ENCODE measurements around the gene CRYL1.

Gene CRYL1, protein sequence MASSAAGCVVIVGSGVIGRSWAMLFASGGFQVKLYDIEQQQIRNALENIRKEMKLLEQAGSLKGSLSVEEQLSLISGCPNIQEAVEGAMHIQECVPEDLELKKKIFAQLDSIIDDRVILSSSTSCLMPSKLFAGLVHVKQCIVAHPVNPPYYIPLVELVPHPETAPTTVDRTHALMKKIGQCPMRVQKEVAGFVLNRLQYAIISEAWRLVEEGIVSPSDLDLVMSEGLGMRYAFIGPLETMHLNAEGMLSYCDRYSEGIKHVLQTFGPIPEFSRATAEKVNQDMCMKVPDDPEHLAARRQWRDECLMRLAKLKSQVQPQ

DNA sequence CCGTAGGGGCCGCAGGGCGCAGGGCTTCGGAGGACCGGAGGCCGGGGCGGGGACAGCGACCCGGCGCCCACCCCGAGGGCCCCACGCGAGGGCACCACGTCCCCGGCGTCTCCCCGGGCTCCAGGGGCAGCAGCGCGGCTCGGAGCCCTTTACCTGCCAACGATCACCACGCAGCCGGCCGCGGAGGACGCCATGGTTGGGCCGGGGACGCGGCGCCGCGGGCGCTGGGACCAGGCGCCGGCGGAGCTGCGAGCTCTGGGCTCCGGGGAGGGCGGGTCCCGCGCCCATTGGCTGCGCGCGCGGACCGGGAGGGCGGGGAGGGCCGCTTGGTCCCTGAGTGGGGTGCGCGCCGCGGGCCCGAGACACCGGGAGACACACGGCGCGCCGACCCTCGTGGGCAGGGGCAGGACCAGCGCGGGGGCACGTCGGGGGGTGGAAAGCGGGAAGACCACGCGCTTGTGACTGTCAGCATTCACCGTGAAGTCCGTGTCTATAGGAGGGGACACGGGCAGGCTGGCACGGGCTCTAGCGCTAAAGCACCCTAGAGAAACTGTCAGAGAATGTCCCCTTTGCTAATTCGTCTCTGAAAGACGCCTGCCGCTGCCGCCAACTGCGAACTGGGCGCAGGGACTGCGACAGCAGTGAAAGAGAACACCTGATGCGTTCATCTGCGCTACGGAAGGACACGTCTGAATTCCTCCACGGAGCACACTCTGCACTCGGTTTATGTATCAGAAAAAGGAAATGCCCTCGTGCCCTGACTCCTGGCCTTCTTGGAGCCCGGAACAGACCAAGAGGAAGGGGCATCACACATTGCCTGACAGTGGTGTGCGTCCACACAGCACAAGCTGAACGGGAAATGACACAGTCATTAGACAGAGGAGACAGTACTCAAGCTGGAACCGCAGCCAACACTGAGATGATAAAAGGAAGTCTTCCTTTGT is at the start of gene CRYL1:
TSS of gene CRYL1 (minus strand) at position 257 of the 944 bp plus-strand sequence. CDS start at position 194, 63 bp downstream.
- in situ Hi-C loops (cut with HindIII; ENCODE audit: low sequenced_read_pairs), result no loop called here

GRCh38 chr13:20573636-20574035 is 48.0 kb upstream of the CRYL1 start:
- in situ Hi-C loops (cut with HindIII; ENCODE audit: low sequenced_read_pairs), result no loop called here

DNA sequence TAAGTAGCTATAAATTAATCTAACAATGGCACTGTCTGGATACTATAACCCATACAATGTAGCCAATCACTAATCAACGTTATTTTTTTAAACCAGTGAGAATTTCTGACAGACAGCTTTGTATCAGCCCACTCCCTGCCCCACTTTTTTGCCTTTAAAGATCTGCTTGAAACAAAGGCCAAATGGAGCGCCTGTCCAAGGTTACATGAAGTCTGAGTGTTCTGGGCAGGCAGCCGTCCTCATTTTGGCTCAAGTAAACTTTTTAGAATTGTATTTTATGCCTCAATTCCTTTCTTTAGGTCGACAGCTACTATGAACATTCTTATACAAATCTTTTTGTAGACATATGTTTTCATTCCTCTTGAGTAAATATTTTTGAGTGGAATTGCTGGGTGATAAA is 47.5 kb upstream of the CRYL1 start:
- in situ Hi-C loops (cut with HindIII; ENCODE audit: low sequenced_read_pairs), result no loop called here

- in situ Hi-C loops (cut with HindIII; ENCODE audit: low sequenced_read_pairs), result no loop called here
Observed at GRCh38 chr13:20571676-20572075, 46.0 kb upstream of the CRYL1 start.

- in situ Hi-C loops (cut with HindIII; ENCODE audit: low sequenced_read_pairs), result no loop called here
Observed at GRCh38 chr13:20570517-20570916, 44.9 kb upstream of the CRYL1 start.

DNA sequence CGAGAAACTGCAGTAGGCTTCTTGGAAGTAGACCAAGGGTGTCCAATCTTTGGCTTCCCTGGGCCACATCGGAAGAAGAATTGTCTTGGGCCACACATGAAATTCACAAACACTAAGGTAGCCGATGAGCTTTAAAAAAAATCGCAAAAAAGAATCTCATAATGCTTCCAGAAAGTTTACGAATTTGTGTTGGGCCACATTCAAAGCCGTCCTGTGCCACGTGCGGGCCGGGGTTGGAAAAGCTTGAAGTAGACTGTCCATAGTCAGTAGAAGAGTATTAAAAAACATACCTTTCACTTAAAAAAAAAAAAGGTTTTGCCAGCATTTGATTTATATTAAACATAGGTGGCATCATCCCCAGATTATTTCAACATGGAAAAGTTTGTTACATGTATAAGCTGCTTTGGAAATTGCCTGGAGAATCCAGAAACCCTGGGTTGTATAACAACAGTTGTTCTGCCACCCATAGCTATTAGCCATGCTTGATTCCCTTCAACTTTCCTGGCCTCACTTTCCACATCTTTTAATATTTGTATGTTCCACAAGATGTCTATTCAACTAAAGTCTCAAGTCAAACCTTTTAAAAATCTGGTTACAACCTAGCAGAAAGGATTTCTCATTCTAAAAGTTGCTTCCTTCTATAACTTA is 42.3 kb upstream of the CRYL1 start:
- in situ Hi-C loops (cut with HindIII; ENCODE audit: low sequenced_read_pairs), result no loop called here

DNA sequence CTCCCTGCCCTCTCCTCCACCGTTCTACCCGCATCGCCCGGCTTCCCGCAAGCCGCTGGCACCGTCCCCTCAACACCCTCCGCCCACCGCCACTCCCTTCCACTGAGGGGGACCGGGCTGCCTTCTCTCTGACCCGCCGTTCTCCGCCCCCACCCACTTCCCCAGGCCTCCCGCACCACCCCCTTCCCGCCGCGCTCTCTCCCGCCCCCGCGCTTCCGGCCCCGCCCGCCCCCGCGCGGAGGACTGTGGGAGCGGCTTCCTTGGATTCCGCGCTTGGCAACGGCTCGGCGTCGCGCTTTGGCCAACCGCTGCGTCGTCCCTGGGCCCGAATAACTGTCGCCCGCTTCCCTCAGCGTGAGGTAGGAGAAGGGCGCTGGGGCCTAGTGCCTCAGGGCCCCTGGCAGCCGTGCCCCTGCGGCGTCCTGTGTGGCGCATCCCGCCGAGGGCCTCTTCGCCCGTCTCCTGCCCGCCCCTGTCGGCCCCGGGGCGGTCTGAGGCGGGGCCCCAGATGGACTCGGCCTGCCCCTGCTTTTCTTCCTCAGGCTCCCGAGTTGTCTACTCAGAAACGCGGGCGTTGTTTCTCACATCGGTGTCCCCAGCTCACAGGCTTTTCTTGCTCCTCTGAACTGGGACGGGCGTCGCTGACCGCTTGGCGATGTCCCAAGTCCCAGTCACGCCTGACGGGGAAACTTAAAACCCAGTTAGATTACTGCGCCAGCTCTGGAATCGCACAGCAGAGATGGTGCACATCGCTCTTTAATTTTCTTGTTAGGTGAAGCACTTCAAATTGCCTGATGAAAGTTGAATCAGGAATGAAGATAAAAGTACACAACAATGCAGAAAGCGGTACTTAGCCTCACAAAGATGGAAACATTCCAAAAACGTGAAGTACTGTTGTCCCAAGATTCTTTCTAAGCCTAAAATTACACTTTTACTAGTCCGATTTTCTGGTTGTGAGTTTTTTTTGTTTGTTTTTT is 41.5 kb upstream of the CRYL1 start, which contains the start of gene IFT88:
TSS of gene IFT88 (plus strand) at position 260 of the 977 bp plus-strand sequence. CDS start 7,229 bp downstream, outside the sequence.
- in situ Hi-C loops (cut with HindIII; ENCODE audit: low sequenced_read_pairs), result no loop called here

GRCh38 chr13:20566468-20566897 is 40.8 kb upstream of the CRYL1 start:
- in situ Hi-C loops (cut with HindIII; ENCODE audit: low sequenced_read_pairs), result no loop called here

GRCh38 chr13:20565115-20565736 is 39.6 kb upstream of the CRYL1 start:
- in situ Hi-C loops (cut with HindIII; ENCODE audit: low sequenced_read_pairs), result no loop called here

DNA sequence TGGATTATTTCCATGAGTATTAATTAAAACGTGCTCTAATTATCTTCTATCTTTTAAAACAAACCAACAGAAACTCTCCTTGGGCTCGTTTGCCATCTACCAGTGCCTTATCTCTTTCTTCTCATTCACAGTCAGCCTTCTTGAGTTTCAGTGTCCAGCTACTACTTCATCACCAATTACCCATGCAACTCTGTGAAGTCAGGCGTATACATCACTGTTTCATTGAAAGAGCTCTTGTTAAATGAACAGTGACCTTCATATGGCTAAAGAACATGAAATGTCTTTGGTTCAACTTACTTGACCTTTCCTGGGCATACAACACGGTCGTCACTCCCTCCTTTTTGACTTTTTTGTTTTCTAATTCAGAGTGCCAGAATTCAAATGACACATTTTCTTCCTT is 36.1 kb upstream of the CRYL1 start:
- in situ Hi-C loops (cut with HindIII; ENCODE audit: low sequenced_read_pairs), result no loop called here

DNA sequence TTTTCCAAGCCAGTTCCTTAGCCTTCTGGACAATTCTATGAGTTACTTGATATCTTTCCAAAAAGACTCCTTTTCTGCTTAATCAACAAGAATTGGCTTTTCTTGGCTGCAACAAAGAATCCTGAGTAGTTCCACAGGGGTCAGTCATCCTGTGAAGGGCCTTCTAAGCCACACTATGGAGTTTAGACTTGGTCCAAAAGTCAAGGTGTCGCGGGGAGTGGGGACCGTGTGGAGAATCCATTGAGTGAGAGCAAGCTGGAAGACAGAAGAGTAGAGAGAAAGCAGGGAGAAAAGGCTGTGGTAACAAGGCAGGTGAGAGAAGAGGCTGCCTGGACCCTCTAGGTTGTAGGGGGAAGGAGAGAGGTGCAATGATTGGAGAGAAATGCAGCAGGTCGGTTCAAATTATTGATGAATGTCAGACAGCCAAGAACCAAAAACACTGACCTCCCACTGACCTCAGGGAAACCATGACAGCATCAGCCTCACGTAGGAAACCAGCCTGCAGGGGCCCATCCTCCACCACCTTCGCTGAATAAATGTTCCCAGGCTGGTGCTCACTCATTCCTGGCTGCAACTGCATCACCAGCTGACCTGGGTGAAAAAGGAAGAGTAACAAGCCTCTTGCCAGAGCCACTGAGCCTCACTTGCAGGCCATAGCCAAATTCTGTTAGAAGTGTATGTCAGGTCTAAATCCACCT is 34.2 kb upstream of the CRYL1 start:
- in situ Hi-C loops (cut with HindIII; ENCODE audit: low sequenced_read_pairs), result no loop called here

- in situ Hi-C loops (cut with HindIII; ENCODE audit: low sequenced_read_pairs), result no loop called here
Observed at GRCh38 chr13:20558982-20559381, 33.3 kb upstream of the CRYL1 start.

DNA sequence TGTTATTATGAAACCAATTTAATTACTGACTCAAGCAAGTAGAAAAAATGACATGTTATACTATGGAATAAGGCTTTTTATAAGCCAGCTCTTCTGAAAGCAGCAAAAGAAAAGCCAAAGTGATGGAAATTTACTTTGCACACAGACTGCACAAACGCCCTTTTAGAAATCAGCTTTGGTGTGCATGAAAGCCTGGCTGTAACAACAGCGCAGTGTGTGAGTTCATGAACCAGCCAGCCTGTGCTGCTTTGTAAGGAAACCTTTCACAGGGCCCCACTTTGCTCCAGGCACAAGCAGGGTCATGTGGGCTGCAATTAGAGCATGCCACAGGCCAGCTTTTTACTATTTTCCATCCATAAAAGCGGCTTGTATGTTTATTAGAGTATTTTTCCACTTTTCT is 27.7 kb upstream of the CRYL1 start:
- in situ Hi-C loops (cut with HindIII; ENCODE audit: low sequenced_read_pairs), result no loop called here

DNA sequence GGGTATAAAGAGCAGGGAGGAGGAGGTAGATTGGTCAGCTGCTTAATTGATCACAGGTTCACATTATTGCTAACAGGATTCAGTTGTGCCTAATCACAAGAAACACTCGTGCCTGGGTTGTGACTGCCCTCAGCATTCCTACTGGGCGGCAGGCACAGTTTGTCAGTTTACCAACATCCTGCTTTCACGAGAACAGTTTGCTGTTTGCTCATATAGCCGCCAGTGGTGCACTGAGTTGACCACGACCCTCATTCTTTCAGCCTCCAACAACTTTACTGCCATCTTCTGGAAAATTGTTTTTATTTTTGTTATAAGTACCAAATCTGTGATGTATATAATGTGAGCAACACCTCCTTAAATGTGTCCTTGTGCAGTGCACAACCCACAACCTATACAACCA is 25.1 kb upstream of the CRYL1 start:
- in situ Hi-C loops (cut with HindIII; ENCODE audit: low sequenced_read_pairs), result no loop called here

- in situ Hi-C loops (cut with HindIII; ENCODE audit: low sequenced_read_pairs), result no loop called here
Observed at GRCh38 chr13:20547479-20547908, 21.8 kb upstream of the CRYL1 start.

DNA sequence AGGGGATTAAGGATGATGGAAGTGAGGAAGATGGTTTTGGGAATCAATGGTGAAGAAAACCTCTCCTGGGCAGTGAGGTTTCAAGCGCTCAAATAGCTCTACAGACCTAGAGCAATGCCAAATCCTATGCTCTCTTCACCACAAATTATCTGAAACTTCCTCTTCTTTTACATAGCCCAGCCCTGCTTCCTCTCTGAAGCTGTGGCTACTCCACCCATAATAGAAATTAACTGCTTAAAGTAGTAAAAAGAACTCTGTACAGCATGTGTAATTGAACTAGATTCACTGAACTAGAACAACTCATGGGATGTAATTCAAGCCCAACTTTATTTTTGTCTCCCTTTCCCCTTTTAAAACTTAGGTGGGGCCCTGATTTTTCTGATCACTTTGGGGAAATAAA is 20.9 kb upstream of the CRYL1 start:
- in situ Hi-C loops (cut with HindIII; ENCODE audit: low sequenced_read_pairs), result no loop called here

DNA sequence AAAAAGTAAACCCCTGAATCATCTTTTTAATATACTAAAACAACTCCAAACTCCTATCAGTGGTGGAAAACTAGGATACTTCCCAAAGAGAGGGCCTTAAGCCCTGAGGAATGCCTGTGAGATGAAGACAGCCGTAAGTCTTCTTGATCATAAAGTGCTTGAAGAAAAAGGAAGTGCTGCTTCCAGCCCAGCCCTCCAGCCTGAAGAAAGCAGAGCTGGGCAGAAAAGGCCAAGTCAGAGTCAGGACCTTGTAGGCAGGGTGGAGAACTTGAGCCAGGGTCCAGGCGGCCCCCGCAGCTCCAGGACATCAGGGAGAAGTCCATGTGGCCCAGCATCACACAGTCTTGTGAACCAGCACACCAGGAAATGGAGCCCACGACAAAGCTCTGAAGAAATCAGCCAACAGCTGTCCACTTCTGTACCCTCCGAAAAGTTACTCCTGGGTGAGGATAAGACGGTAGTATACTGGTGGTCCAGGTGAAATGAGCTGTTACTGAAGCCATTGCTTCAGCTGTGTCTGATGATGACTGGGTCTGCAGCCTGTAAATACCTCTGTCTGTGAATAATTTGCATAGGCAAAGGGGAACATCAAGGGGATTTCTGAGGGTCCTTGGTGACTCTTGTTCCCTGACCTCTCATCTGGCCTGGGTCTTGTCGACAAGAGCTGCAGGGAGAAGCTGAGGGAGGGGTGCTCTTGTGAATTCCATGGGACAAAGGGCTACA is 18.7 kb upstream of the CRYL1 start:
- in situ Hi-C loops (cut with HindIII; ENCODE audit: low sequenced_read_pairs), result no loop called here

- in situ Hi-C loops (cut with HindIII; ENCODE audit: low sequenced_read_pairs), result no loop called here
Observed at GRCh38 chr13:20536992-20537391, 11.3 kb upstream of the CRYL1 start.
